Measurements from ENCODE around the gene DNAAF5.
"Not testable (repeated sequence)": the region's sequence is repeated elsewhere in the genome, so short reads cannot be mapped to it uniquely, and the experiment has no call there.

Gene DNAAF5

DNA sequence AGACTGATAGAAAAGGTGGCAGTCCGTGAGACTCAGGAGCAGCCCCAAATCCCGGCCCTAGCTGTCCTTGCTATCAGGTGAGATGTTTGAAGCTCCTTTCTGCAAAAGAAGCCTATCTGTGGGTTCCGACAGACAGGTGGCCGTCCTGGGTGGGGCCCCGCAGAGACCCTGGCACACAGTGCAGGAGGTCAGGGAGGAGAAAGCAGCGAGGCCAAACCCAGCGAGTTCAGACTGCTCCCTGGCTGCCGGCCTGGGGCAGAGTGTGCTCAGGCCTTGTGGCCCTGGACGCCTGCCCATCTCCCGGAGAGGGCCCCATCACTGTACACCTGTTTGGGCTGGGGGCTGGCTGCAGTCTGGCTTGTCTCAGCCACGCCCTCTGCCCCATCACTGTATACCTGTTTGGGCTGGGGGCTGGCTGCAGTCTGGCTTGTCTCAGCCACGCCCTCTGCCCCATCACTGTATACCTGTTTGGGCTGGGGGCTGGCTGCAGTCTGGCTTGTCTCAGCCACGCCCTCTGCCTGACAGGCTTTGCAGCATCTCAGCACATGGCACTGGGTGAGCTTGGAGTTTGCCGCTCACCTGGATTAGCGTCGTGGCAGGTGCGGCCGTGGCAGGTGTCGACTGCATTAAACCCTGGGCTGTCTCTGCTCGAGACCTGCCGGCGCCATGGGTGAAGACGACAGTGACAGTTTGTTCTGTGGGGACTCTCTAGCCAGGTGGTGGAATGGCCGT, 12.4 kb downstream of the DNAAF5 start:
- H3K27ac ChIP-seq: no peak overlapping the region

GRCh38 chr7:739455-739982, 13.0 kb downstream of the DNAAF5 start:
- TF ChIP-seq, protein P1, sequence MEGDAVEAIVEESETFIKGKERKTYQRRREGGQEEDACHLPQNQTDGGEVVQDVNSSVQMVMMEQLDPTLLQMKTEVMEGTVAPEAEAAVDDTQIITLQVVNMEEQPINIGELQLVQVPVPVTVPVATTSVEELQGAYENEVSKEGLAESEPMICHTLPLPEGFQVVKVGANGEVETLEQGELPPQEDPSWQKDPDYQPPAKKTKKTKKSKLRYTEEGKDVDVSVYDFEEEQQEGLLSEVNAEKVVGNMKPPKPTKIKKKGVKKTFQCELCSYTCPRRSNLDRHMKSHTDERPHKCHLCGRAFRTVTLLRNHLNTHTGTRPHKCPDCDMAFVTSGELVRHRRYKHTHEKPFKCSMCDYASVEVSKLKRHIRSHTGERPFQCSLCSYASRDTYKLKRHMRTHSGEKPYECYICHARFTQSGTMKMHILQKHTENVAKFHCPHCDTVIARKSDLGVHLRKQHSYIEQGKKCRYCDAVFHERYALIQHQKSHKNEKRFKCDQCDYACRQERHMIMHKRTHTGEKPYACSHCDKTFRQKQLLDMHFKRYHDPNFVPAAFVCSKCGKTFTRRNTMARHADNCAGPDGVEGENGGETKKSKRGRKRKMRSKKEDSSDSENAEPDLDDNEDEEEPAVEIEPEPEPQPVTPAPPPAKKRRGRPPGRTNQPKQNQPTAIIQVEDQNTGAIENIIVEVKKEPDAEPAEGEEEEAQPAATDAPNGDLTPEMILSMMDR (IDR thresholded peaks at IDR 0.05): no peak
- no peak for TF ChIP-seq ZFX (IDR thresholded peaks at IDR 0.05; ENCODE audit: borderline replicate concordance)
- no peak overlapping the region for H3K27ac ChIP-seq

More for the DNA sequence above, 12.4 kb downstream of the DNAAF5 start:
- TF ChIP-seq ZFX (IDR thresholded peaks at IDR 0.05; ENCODE audit: borderline replicate concordance): no peak
- TF ChIP-seq, protein P1 (IDR thresholded peaks at IDR 0.05): no peak

- TF ChIP-seq ZFX (IDR thresholded peaks at IDR 0.05; ENCODE audit: borderline replicate concordance): no peak
- TF ChIP-seq, protein P1 (IDR thresholded peaks at IDR 0.05): no peak
- no peak overlapping the region for H3K27ac ChIP-seq
These were observed 13.8 kb downstream of the DNAAF5 start for GRCh38 chr7:739983-740942.

DNA sequence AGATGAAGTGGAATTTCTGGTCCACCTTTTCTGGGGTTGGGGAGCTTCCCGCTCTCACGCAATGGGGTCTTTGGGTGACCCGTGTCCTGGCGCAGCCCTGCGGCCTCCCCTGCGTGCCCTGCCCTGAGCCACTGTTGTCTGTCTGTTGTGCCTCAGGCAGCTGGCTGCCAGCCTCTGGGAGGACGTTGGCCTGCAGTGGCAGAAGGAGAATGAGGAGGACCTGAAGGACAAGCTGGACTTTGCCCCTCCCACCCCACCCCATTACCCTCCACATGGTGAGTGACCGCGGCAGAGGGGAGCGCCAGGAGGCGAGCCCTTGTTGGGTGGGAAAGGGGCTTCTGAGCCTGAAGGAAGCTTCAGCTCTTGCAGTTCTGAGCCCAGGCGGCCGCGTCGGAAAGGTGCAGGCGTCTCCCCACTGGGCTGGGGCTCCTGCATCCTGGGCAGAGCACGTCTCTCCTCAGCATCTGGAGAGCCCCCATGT, 14.7 kb downstream of the DNAAF5 start:
- H3K27ac ChIP-seq: no peak overlapping the region
- TF ChIP-seq, protein P1 (IDR thresholded peaks at IDR 0.05): no peak
- TF ChIP-seq ZFX (IDR thresholded peaks at IDR 0.05; ENCODE audit: borderline replicate concordance): no peak

- no peak overlapping the region for H3K27ac ChIP-seq
- no peak for TF ChIP-seq ZFX (IDR thresholded peaks at IDR 0.05; ENCODE audit: borderline replicate concordance)
- TF ChIP-seq, protein P1 (IDR thresholded peaks at IDR 0.05): no peak
These were observed 15.4 kb downstream of the DNAAF5 start for GRCh38 chr7:741850-742249.

DNA sequence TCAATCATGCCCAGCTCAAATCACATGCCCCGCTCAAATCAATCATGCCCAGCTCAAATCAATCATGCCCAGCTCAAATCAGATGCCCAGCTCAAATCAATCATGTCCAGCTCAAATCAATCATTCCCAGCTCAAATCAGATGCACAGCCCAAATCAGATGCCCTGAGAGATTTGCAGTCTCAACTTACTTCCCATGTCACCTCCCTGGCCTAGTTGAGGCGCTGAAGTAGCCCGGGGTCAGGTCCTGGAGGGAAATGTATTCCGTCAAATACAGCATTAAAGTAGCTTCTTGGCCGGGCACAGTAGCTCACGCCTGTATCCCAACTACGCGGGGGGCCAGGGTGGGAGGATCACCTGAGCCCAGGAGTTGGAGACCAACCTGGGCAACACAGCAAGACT, 16.3 kb downstream of the DNAAF5 start:
- TF ChIP-seq ZFX (IDR thresholded peaks at IDR 0.05; ENCODE audit: borderline replicate concordance): no peak
- TF ChIP-seq, protein P1 (IDR thresholded peaks at IDR 0.05): no peak
- no peak overlapping the region for H3K27ac ChIP-seq

- not testable (repeated sequence) for H3K27ac ChIP-seq
These were observed 17.0 kb downstream of the DNAAF5 start for GRCh38 chr7:743341-744127.

DNA sequence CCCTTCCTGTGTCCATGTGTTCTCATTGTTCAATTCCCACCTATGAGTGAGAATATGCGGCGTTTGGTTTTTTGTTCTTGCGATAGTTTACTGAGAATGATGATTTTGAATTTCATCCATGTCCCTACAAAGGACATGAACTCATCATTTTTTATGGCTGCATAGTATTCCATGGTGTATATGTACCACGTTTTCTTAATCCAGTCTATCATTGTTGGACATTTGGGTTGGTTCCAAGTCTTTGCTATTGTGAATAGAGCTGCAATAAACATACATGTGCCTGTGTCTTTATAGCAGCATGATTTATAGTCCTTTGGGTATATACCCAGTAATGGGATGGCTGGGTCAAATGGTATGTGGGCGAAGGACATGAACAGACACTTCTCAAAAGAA, 17.6 kb downstream of the DNAAF5 start:
- H3K27ac ChIP-seq: not testable (repeated sequence)
